ENCODE results near the gene NLE1. TPM values are rescaled to one million over a fixed set of nuclear protein-coding genes. Genes with fewer than 3 reads are reported as not detected.

Gene NLE1
- total RNA-seq, 1 experiment from 2014 or later: 36.2 TPM

DNA sequence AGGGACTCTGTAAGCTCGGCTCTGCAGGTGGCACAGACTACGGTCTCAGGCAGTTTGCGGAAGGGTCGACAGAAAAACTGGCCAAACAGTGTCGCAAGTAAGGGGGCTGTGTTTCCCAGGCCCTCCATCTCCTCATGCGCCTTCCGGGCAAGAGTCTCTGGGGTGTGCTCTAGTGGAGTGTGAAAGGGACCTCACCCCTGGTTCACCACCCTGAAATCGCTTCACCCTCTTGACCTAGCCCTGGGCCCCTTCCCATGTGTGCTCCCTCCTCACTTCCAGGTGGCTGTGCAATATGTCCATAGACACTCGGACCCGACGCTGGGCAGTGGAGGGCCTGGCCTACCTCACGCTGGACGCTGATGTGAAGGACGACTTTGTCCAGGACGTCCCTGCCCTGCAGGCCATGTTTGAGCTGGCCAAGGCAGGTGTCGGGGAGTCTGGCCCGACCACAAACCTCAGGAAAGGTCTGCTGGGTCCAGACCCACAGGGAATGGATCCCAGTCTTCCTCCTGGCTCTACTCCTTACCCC, 27.8 kb upstream of the NLE1 start:
- TF ChIP-seq, protein P1, sequence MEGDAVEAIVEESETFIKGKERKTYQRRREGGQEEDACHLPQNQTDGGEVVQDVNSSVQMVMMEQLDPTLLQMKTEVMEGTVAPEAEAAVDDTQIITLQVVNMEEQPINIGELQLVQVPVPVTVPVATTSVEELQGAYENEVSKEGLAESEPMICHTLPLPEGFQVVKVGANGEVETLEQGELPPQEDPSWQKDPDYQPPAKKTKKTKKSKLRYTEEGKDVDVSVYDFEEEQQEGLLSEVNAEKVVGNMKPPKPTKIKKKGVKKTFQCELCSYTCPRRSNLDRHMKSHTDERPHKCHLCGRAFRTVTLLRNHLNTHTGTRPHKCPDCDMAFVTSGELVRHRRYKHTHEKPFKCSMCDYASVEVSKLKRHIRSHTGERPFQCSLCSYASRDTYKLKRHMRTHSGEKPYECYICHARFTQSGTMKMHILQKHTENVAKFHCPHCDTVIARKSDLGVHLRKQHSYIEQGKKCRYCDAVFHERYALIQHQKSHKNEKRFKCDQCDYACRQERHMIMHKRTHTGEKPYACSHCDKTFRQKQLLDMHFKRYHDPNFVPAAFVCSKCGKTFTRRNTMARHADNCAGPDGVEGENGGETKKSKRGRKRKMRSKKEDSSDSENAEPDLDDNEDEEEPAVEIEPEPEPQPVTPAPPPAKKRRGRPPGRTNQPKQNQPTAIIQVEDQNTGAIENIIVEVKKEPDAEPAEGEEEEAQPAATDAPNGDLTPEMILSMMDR (IDR thresholded peaks at IDR 0.05; ENCODE audit: unreplicated experiment): no peak
- H3K27ac Mint-ChIP-seq (ENCODE audit: low read depth, unreplicated experiment): no peak overlapping the region
- no peaks in the 10 kb centered on the region for H3K9me3 Mint-ChIP-seq (ENCODE audit: unreplicated experiment)
- POLR2A ChIA-PET: interaction anchor here (1.5 kb wide), 1 partner anchor 73 kb away, joined by 3 read pairs; the partner anchor contains the start of gene SLFN5
- no TSS peak for BruUV-seq (replicated peaks)
- no peaks in the 10 kb centered on the region for H3K36me3 Mint-ChIP-seq (ENCODE audit: insufficient read depth, unreplicated experiment)
- no peak overlapping the region for H3K4me3 Mint-ChIP-seq (ENCODE audit: unreplicated experiment)
- peaks cover 5% of the 10 kb centered on the region for H3K4me1 Mint-ChIP-seq (ENCODE audit: insufficient read depth, unreplicated experiment)
- DNase-seq (ENCODE audit: unreplicated experiment): no peak
- CTCF ChIA-PET: interaction anchor here (0.9 to 4.7 kb wide), 7 partner anchors 70 to 377 kb away, joined by 3 to 33 read pairs (median 4); partner anchors contain the start of gene SLFN12L
- intact Hi-C loops (cut with micrococcal nuclease): no loop called here
- H3K27me3 Mint-ChIP-seq (ENCODE audit: insufficient read depth, unreplicated experiment): peaks cover 9% of the 10 kb centered on the region

DNA sequence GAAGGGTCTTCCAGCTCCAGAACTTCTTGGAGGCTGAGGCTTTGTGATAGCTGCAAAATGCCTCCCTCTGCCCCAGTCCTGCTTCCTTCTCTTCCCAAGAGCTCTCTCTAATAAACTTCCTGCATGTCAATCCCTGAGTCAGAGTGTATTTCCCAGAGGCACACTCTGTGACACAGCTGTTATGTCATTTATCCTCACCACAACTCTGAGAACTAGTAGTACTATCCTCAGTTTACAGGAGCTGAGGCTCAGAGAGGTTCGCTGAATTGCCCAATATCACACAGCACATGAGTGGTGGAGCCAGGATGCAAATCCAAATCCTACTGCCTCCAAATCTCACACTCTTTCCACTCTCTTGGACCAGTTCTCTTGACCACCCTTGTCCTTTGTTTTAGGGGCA, 25.6 kb upstream of the NLE1 start:
- Mint-ChIP-seq H3K4me1 (ENCODE audit: insufficient read depth, unreplicated experiment) (peaks cover 5% of the 10 kb centered on the region), H3K9me3 (ENCODE audit: unreplicated experiment) (no peaks in the 10 kb centered on the region), H3K27ac (ENCODE audit: low read depth, unreplicated experiment) (no peak overlapping the region), H3K27me3 (ENCODE audit: insufficient read depth, unreplicated experiment) (no peaks in the 10 kb centered on the region), H3K36me3 (ENCODE audit: insufficient read depth, unreplicated experiment) (no peaks in the 10 kb centered on the region), H3K4me3 (ENCODE audit: unreplicated experiment) (no peak overlapping the region)
- DNase-seq (ENCODE audit: unreplicated experiment): peak; percentile 7
- TF ChIP-seq, protein P1 (IDR thresholded peaks at IDR 0.05; ENCODE audit: unreplicated experiment): no peak
- intact Hi-C loops (cut with micrococcal nuclease): no loop called here
- BruUV-seq (replicated peaks): no TSS peak
- ChIA-PET CTCF (interaction anchor here (0.6 to 4.7 kb wide), 6 partner anchors 9 to 444 kb away, joined by 3 to 33 read pairs (median 3); no protein-coding TSS in a partner anchor), POLR2A (interaction anchor here (0.6 to 1.0 kb wide), 2 partner anchors 14 to 313 kb away, joined by 3 read pairs; no protein-coding TSS in a partner anchor)

DNA sequence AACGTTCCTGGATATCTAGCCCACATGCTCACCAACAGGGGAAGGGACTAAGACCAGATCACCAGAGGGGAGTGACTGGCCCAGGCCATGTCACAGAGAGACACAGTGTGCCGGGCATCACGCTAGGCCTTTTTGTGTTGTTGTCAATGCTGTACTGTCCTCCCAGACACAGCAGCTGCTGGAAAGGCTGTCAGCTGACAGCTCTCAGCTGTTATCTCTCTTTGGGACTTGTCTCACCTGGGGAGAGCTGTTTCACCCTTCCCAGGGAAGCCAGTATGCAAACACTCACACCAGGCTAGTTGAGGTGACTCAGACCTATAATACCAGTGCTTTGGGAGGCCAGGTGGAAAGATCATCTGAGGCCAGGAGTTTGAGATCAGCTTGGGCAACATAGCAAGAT, 24.9 kb upstream of the NLE1 start:
- ChIA-PET CTCF (interaction anchor here (0.7 to 4.7 kb wide), 3 partner anchors 9 to 367 kb away, joined by 3 to 33 read pairs (median 4); no protein-coding TSS in a partner anchor), POLR2A (interaction anchor here (1.0 kb wide), 1 partner anchor 13 kb away, joined by 3 read pairs; no protein-coding TSS in a partner anchor)
- Mint-ChIP-seq H3K36me3 (ENCODE audit: insufficient read depth, unreplicated experiment) (no peaks in the 10 kb centered on the region), H3K27ac (ENCODE audit: low read depth, unreplicated experiment) (no peak overlapping the region), H3K27me3 (ENCODE audit: insufficient read depth, unreplicated experiment) (no peaks in the 10 kb centered on the region), H3K4me1 (ENCODE audit: insufficient read depth, unreplicated experiment) (peaks cover 5% of the 10 kb centered on the region), H3K4me3 (ENCODE audit: unreplicated experiment) (no peak overlapping the region), H3K9me3 (ENCODE audit: unreplicated experiment) (no peaks in the 10 kb centered on the region)
- TF ChIP-seq, protein P1 (IDR thresholded peaks at IDR 0.05; ENCODE audit: unreplicated experiment): no peak
- intact Hi-C loops (cut with micrococcal nuclease): no loop called here
- BruUV-seq (replicated peaks): no TSS peak
- DNase-seq (ENCODE audit: unreplicated experiment): no peak

DNA sequence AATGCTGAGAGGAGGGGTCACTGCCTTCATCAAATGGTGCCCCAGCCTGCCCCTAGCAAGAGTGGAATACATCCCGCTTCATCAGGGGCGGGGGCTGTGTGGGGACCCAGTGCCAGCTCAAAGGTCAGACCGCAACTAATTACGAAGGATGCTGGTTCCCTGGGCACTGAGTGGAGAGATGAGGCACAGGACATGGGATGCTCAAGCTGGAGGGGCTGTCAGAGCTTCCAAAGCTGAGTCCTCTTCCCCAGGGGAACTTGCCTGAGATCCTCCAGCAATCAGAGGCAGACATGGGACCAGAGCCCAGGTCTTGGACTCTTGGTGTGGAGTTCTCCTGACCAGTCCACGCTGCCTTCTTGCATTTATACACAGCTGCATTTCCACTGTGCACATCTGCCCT, 24.4 kb upstream of the NLE1 start:
- H3K9me3 Mint-ChIP-seq (ENCODE audit: unreplicated experiment): no peaks in the 10 kb centered on the region
- POLR2A ChIA-PET: interaction anchor here (1.1 kb wide), 1 partner anchor 205 kb away, joined by 3 read pairs; the partner anchor contains the start of genes CCT6B and ZNF830
- H3K27me3 Mint-ChIP-seq (ENCODE audit: insufficient read depth, unreplicated experiment): no peaks in the 10 kb centered on the region
- intact Hi-C loops (cut with micrococcal nuclease): no loop called here
- no TSS peak for BruUV-seq (replicated peaks)
- peaks cover 5% of the 10 kb centered on the region for H3K4me1 Mint-ChIP-seq (ENCODE audit: insufficient read depth, unreplicated experiment)
- no peak overlapping the region for H3K27ac Mint-ChIP-seq (ENCODE audit: low read depth, unreplicated experiment)
- CTCF ChIA-PET: interaction anchor here (0.5 to 2.0 kb wide), 4 partner anchors 23 to 367 kb away, joined by 3 to 7 read pairs (median 4); no protein-coding TSS in a partner anchor
- H3K36me3 Mint-ChIP-seq (ENCODE audit: insufficient read depth, unreplicated experiment): no peaks in the 10 kb centered on the region
- no peak for DNase-seq (ENCODE audit: unreplicated experiment)
- TF ChIP-seq, protein P1 (IDR thresholded peaks at IDR 0.05; ENCODE audit: unreplicated experiment): no peak
- H3K4me3 Mint-ChIP-seq (ENCODE audit: unreplicated experiment): no peak overlapping the region

Data from MCF 10A (cell line).